GM12878 (cell line): ENCODE measurements around the gene ISL1. TPM values are rescaled to one million over a fixed set of nuclear protein-coding genes. Genes with fewer than 3 reads are reported as not detected.

Experiments
- ATAC-seq: fragments of 200-7000 bp; cut with Tn5 transposase; 3 replicates; pipeline ENCODE4 v1.9.1; 2020; ENCODE audit warnings: mild to moderate bottlenecking, moderate library complexity
- BruUV-seq: library from RNA; stranded (reverse); fragments of 400-500 nt; replicated peaks from 2 replicates; lab custom pipeline; 2021; lab: Mats Ljungman, UMichigan
- CTCF ChIA-PET: fragments of 300-600 bp; sonication (Branson Sonifier 250); formaldehyde crosslinking; extraction: SDS; loops from one replicate; lab custom pipeline; 2021; ENCODE audit warnings: inconsistent platforms; lab: Yijun Ruan, JAX
- POLR2A ChIA-PET: fragments of 350-600 bp; formaldehyde crosslinking; extraction: SDS; loops from one replicate; lab custom pipeline; 2021; ENCODE audit warnings: inconsistent platforms; lab: Charles Lee
- RAD21 ChIA-PET: fragments of 300-600 bp; sonication (Branson Sonifier 250); formaldehyde crosslinking; loops from one replicate; lab custom pipeline; 2023; ENCODE audit warnings: antibody characterized with exemption; ENCODE audit not compliant: unreplicated experiment; lab: Charles Lee
- SMC1A ChIA-PET: fragments of 300-600 bp; sonication (Branson Sonifier 250); formaldehyde crosslinking; loops from one replicate; lab custom pipeline; 2023; ENCODE audit not compliant: unreplicated experiment, uncharacterized antibody; lab: Charles Lee
- DNase-seq: peaks from one replicate; pipeline ENCODE4 v3.0.0-alpha.2; 2011; ENCODE audit warnings: low read depth, low spot score
- FAIRE-seq: peaks from 3 replicates; lab custom pipeline; 2011; peaks lifted over from hg19 to GRCh38; lab: Jason Lieb, UNC
- H2AFZ ChIP-seq: 2 replicates; pipeline ENCODE4 v1.6.0; 2011; ENCODE audit warnings: low read depth, low read length, control low read depth; ENCODE audit not compliant: control insufficient read depth
- H3K27ac ChIP-seq: 2 replicates; pipeline ENCODE4 v1.5.1; 2011; ENCODE audit warnings: control low read depth; ENCODE audit not compliant: control insufficient read depth, insufficient read depth
- H3K27me3 ChIP-seq, 2 experiments: replicated peaks in 1 of 2; 2 replicates each; pipeline versions ENCODE4 v1.6.0 to v1.6.1; 2011; ENCODE audit warnings: low read length in 1 of 2; ENCODE audit not compliant: control insufficient read depth in 2 of 2, insufficient read depth in 2 of 2
- H3K36me3 ChIP-seq, 2 experiments: 2 replicates each; pipeline ENCODE4 v1.5.1; 2011; ENCODE audit warnings: low read length in 1 of 2; ENCODE audit not compliant: control insufficient read depth in 2 of 2, insufficient read depth in 2 of 2
- H3K4me1 ChIP-seq: 2 replicates; pipeline ENCODE4 v1.6.1; 2011; ENCODE audit warnings: mild to moderate bottlenecking, low read length, moderate library complexity, mixed read lengths; ENCODE audit not compliant: control insufficient read depth, insufficient read depth
- H3K4me2 ChIP-seq: 2 replicates; pipeline ENCODE4 v1.6.0; 2011; ENCODE audit warnings: control low read depth; ENCODE audit not compliant: control insufficient read depth, insufficient read depth
- H3K4me3 ChIP-seq: fragments of 200-600 bp; sonication (generic); 2 replicates; pipeline ENCODE4 v1.5.1; 2016
- H3K79me2 ChIP-seq: 2 replicates; pipeline ENCODE4 v1.6.0; 2011; ENCODE audit warnings: low read length; ENCODE audit not compliant: control insufficient read depth, insufficient read depth
- H3K9ac ChIP-seq: 2 replicates; pipeline ENCODE4 v1.8.0; 2011; ENCODE audit warnings: low read length, control low read depth, mixed read lengths; ENCODE audit not compliant: control insufficient read depth, insufficient read depth
- H3K9me3 ChIP-seq: replicated peaks from 3 replicates; pipeline ENCODE4 v1.5.1; 2011; ENCODE audit warnings: mild to moderate bottlenecking, low read length; ENCODE audit not compliant: control insufficient read depth, insufficient read depth
- H4K20me1 ChIP-seq: 2 replicates; pipeline ENCODE4 v1.6.0; 2011; ENCODE audit not compliant: control insufficient read depth, insufficient read depth
- DPF2 ChIP-seq: fragments of 450-650 bp; IDR thresholded peaks from 2 replicates; pipeline ENCODE4 v1.6.1; 2017; ENCODE audit warnings: mild to moderate bottlenecking
- FOXK2 ChIP-seq: fragments of 450-650 bp; IDR thresholded peaks from 2 replicates; pipeline ENCODE4 v1.6.1; 2017; ENCODE audit warnings: mild to moderate bottlenecking, moderate library complexity
- JUNB ChIP-seq: IDR thresholded peaks from 2 replicates; pipeline ENCODE4 v1.6.1; 2016; ENCODE audit warnings: antibody characterized with exemption, mild to moderate bottlenecking
- MEF2B ChIP-seq: fragments of 450-650 bp; IDR thresholded peaks from 2 replicates; pipeline ENCODE4 v1.6.1; 2018; ENCODE audit warnings: mild to moderate bottlenecking, moderate library complexity; ENCODE audit not compliant: partially characterized antibody, poor library complexity, severe bottlenecking
- MLLT1 ChIP-seq: fragments of 450-650 bp; IDR thresholded peaks from 2 replicates; pipeline ENCODE4 v1.6.1; 2016; ENCODE audit warnings: mild to moderate bottlenecking
- NKRF ChIP-seq: fragments of 450-650 bp; conservative IDR thresholded peaks from 2 replicates; pipeline ENCODE4 v1.6.1; 2017; ENCODE audit warnings: mild to moderate bottlenecking, moderate library complexity
- POLR2AphosphoS2 ChIP-seq: IDR thresholded peaks from 2 replicates; pipeline ENCODE4 v1.6.1; 2011; ENCODE audit warnings: low read depth, mild to moderate bottlenecking, low read length, improper control_type of control experiment, moderate library complexity
- RCOR1 ChIP-seq: conservative IDR thresholded peaks from 2 replicates; pipeline ENCODE4 v1.6.1; 2012; ENCODE audit warnings: low read depth, low read length, improper control_type of control experiment
- RFX5 ChIP-seq: IDR thresholded peaks from 2 replicates; pipeline ENCODE4 v1.6.1; 2011; ENCODE audit warnings: low read depth, low read length, improper control_type of control experiment
- SKIL ChIP-seq: fragments of 450-650 bp; IDR thresholded peaks from 2 replicates; pipeline ENCODE4 v1.6.1; 2017; ENCODE audit warnings: mild to moderate bottlenecking, low read depth, inconsistent platforms; ENCODE audit not compliant: poor library complexity, severe bottlenecking
- SRF ChIP-seq, 2 experiments: IDR thresholded peaks; 2 replicates each; pipeline ENCODE4 v1.6.1; 2011; ENCODE audit warnings: low read depth in 2 of 2, low read length in 2 of 2, mild to moderate bottlenecking in 1 of 2, moderate library complexity in 1 of 2
- SUZ12 ChIP-seq: fragments of 200-600 bp; sonication (generic); IDR thresholded peaks from one replicate; pipeline ENCODE4 v1.6.1; 2018; ENCODE audit warnings: antibody characterized with exemption, mild to moderate bottlenecking; ENCODE audit not compliant: unreplicated experiment
- YBX1 ChIP-seq: fragments of 450-650 bp; IDR thresholded peaks from 2 replicates; pipeline ENCODE4 v1.6.1; 2016; ENCODE audit warnings: antibody characterized with exemption
- YY1 ChIP-seq: IDR thresholded peaks from 2 replicates; pipeline ENCODE4 v1.6.1; 2011; ENCODE audit warnings: low read depth, mild to moderate bottlenecking, low read length
- ZBTB11 ChIP-seq: fragments of 450-650 bp; formaldehyde crosslinking; IDR thresholded peaks from 2 replicates; pipeline ENCODE4 v1.5.0; 2022; ENCODE audit warnings: mild to moderate bottlenecking, missing genetic modification characterization
- WGBS: methylation state at CpG from one replicate; pipeline ENCODE4 v1.1.6; 2016; ENCODE audit warnings: low lambda C conversion rate; ENCODE audit not compliant: insufficient replicate concordance, insufficient coverage; ENCODE audit errors: missing lambda C conversion rate; 5-methylcytosine and 5-hydroxymethylcytosine counted together
- in situ Hi-C: fragments of 300-500 bp; cut with MboI; formaldehyde crosslinking; loops from 9 replicates; pipeline ENCODE4 v1.14.3; 2018; ENCODE audit warnings: mixed read lengths
- intact Hi-C: fragments of 100-400 bp; cut with micrococcal nuclease; formaldehyde crosslinking; loops from one replicate; pipeline ENCODE4 v1.14.2; 2022; ENCODE audit not compliant: unreplicated experiment
- polyA plus RNA-seq, 11 experiments: library from polyadenylated mRNA; depleted of rRNA in 4 of 11; unstranded in 6 of 11; stranded (reverse) in 5 of 11; fragments of >200 nt; fragmentation: Nextera tagmentation in 4 of 11; fragmentation: Illumina TruSeq in 1 of 11; extraction: Ambion mirVana in 4 of 11; extraction: Trizol in 1 of 11; gene quantifications; 1 replicate in 1 of 11; 2 replicates in 10 of 11; pipeline versions ENCODE4 v1.2.1 to v1.2.3, GENCODE V29; 2011 to 2016; ENCODE audit warnings: inconsistent platforms in 2 of 11, missing spikeins in 2 of 11, low read depth in 1 of 11
- total RNA-seq, 4 experiments: library from RNA; depleted of rRNA in 3 of 4; stranded (reverse); fragments of >200 nt in 3 of 4; fragmentation: Illumina TruSeq in 1 of 4; extraction: Trizol in 1 of 4; gene quantifications; 2 replicates each; pipeline versions ENCODE4 v1.2.1 to v1.2.3, GENCODE V29; 2013 to 2021

ISL1 gene
- total and polyA plus RNA-seq, 10 of the 15 experiments (the other 5 are each of a cell fraction or from before 2014, with no cell fraction given) = 0.08 TPM; not detected in 9

GRCh38 chr5:51414516-51414915, 31.3 kb downstream of the ISL1 start:
- DNase-seq = no peak
- Histone ChIP-seq H4K20me1 (no peaks in the 10 kb centered on the region), H3K9ac (no peak overlapping the region), H3K4me2 (no peak overlapping the region), H3K27ac (no peak overlapping the region), H3K4me1 (no peaks in the 10 kb centered on the region), H3K79me2 (no peaks in the 10 kb centered on the region), H3K36me3 (no peaks in the 10 kb centered on the region), H3K27me3 (no peaks in the 10 kb centered on the region), H2AFZ (no peak overlapping the region), H3K9me3 (no peaks in the 10 kb centered on the region), H3K4me3 (no peak overlapping the region)
- intact Hi-C loops = no loop called here
- TF ChIP-seq MLLT1 (no peak), SKIL (no peak), YBX1 (no peak), RFX5 (no peak), YY1 (no peak), MEF2B (no peak), FOXK2 (no peak), RCOR1 (no peak), DPF2 (no peak), SUZ12 (no peak), POLR2AphosphoS2 (no peak), JUNB (no peak), SRF (IDR thresholded peaks at IDR 0.05; ENCODE audit: low read depth in 2 of 2, low read length in 2 of 2) (no peak), ZBTB11 (CRISPR knock-in tag) (no peak), NKRF (no peak)
- ATAC-seq = no peak
- POLR2A ChIA-PET = no interaction called here
- BruUV-seq = no TSS peak
- 22% methylated on average over 2 of the region's 2 CpGs for WGBS
- FAIRE-seq = no peak
- CTCF ChIA-PET = no interaction called here
- in situ Hi-C loops = no loop called here
- RAD21 ChIA-PET = no interaction called here
- SMC1A ChIA-PET = no interaction called here
